PC-9 (cell line): ENCODE results near the gene MAL. TPM values are rescaled to one million over a fixed set of nuclear protein-coding genes. Genes with fewer than 3 reads are reported as not detected.

Experiments used
- BruUV-seq: library from RNA; stranded (reverse); fragments of 400-500 nt; replicated peaks from 2 replicates; lab custom pipeline; 2021; lab: Mats Ljungman, UMichigan
- CTCF ChIA-PET: fragments of 300-600 bp; sonication (Branson Sonifier 250); formaldehyde crosslinking; loops from one replicate; lab custom pipeline; 2022; ENCODE audit warnings: antibody characterized with exemption; lab: Charles Lee
- POLR2A ChIA-PET: fragments of 300-600 bp; sonication (Branson Sonifier 250); formaldehyde crosslinking; loops from one replicate; lab custom pipeline; 2022; ENCODE audit warnings: antibody characterized with exemption; ENCODE audit not compliant: unreplicated experiment; lab: Charles Lee
- DNase-seq, 2 experiments: peaks; one replicate each; pipeline versions ENCODE4 v3.0.0 to v3.0.0-alpha.2; 2015 to 2022; ENCODE audit warnings: mixed read lengths in 1 of 2
- H2AFZ ChIP-seq: fragments of 200-600 bp; sonication (generic); 2 replicates; pipeline ENCODE4 v1.8.1; 2017; ENCODE audit warnings: antibody characterized with exemption
- H3F3A ChIP-seq: fragments of 200-600 bp; sonication (generic); 2 replicates; pipeline ENCODE4 v1.8.1; 2017; ENCODE audit warnings: antibody characterized with exemption, mild to moderate bottlenecking, low read depth; ENCODE audit not compliant: insufficient read depth
- H3K27ac ChIP-seq: fragments of 200-600 bp; sonication (generic); 2 replicates; pipeline ENCODE4 v1.6.1; 2016; ENCODE audit warnings: mixed run types
- H3K27me3 ChIP-seq: fragments of 200-600 bp; sonication (generic); 2 replicates; pipeline ENCODE4 v1.6.1; 2016; ENCODE audit warnings: low read depth, mixed run types; ENCODE audit not compliant: insufficient read depth
- H3K36me3 ChIP-seq: fragments of 200-600 bp; sonication (generic); 2 replicates; pipeline ENCODE4 v1.6.1; 2016; ENCODE audit warnings: low read depth, mixed run types
- H3K4me1 ChIP-seq: fragments of 200-600 bp; sonication (generic); replicated peaks from 2 replicates; pipeline ENCODE4 v1.6.1; 2016; ENCODE audit warnings: mixed run types; ENCODE audit not compliant: insufficient read depth
- H3K4me2 ChIP-seq: fragments of 200-600 bp; sonication (generic); 2 replicates; pipeline ENCODE4 v1.6.1; 2017; ENCODE audit warnings: mixed run types
- H3K4me3 ChIP-seq: fragments of 200-600 bp; sonication (generic); 2 replicates; pipeline ENCODE4 v1.6.1; 2016; ENCODE audit warnings: mixed run types
- H3K79me2 ChIP-seq: fragments of 200-600 bp; sonication (generic); 2 replicates; pipeline ENCODE4 v1.6.1; 2017; ENCODE audit warnings: low read depth, mixed run types
- H3K9me2 ChIP-seq: fragments of 200-600 bp; sonication (generic); 2 replicates; pipeline ENCODE4 v1.8.1; 2017; ENCODE audit warnings: mild to moderate bottlenecking; ENCODE audit not compliant: insufficient read depth
- H3K9me3 ChIP-seq: fragments of 200-600 bp; sonication (generic); 2 replicates; pipeline ENCODE4 v1.8.1; 2016; ENCODE audit warnings: low read depth; ENCODE audit not compliant: insufficient read depth
- H4K20me1 ChIP-seq: fragments of 200-600 bp; sonication (generic); 2 replicates; pipeline ENCODE4 v1.8.1; 2017; ENCODE audit not compliant: insufficient read depth
- CTCF ChIP-seq: fragments of 200-600 bp; sonication (generic); conservative IDR thresholded peaks from 2 replicates; pipeline ENCODE4 v1.6.1; 2017; ENCODE audit warnings: mixed run types, antibody characterized with exemption, mild to moderate bottlenecking, moderate library complexity
- EZH2 ChIP-seq: fragments of 200-600 bp; sonication (generic); IDR thresholded peaks from 2 replicates; pipeline ENCODE4 v1.8.0; 2017; ENCODE audit warnings: antibody characterized with exemption, low read depth
- intact Hi-C: fragments of 100-400 bp; cut with micrococcal nuclease; formaldehyde crosslinking; loops from one replicate; pipeline ENCODE4 v1.10.0; 2022; ENCODE audit not compliant: unreplicated experiment
- total RNA-seq: library from RNA; stranded (reverse); gene quantifications from 2 replicates; pipeline ENCODE4 v1.2.3, GENCODE V29; 2021

MAL gene
- total RNA-seq, 1 experiment from 2014 or later: 146 TPM

GRCh38 chr2:95040426-95040825 is 14.9 kb downstream of the MAL start:
- H3K9me3 ChIP-seq: no peaks in the 10 kb centered on the region
- H2AFZ ChIP-seq: no peak overlapping the region
- H3K27me3 ChIP-seq: no peaks in the 10 kb centered on the region
- ChIA-PET CTCF (no interaction called here), POLR2A (no interaction called here)
- intact Hi-C loops: no loop called here
- no peak for TF ChIP-seq EZH2
- TF ChIP-seq CTCF: no peak
- peaks cover 72% of the 10 kb centered on the region for H3K4me1 ChIP-seq
- peaks cover 17% of the 10 kb centered on the region; the same call in 1 of the 2 replicates for H3K36me3 ChIP-seq
- H3K27ac ChIP-seq: 0 out of 2 replicates have a peak overlapping the region, but pooled peaks have one; percentile 48
- peaks cover 74% of the 10 kb centered on the region for H3K79me2 ChIP-seq
- H3K9me2 ChIP-seq: no peaks in the 10 kb centered on the region
- no TSS peak for BruUV-seq
- no peaks in the 10 kb centered on the region for H4K20me1 ChIP-seq
- no peak for DNase-seq
- H3K4me2 ChIP-seq: no peak overlapping the region
- peaks cover 91% of the 10 kb centered on the region for H3F3A ChIP-seq
- H3K4me3 ChIP-seq: no peak overlapping the region

GRCh38 chr2:95041060-95041823 is 15.7 kb downstream of the MAL start:
- H3K27ac ChIP-seq: peak overlapping the region; percentile 48
- no peak overlapping the region for H3K4me3 ChIP-seq
- no peak overlapping the region for H2AFZ ChIP-seq
- H3F3A ChIP-seq: peaks cover 83% of the 10 kb centered on the region
- peaks cover 67% of the 10 kb centered on the region for H3K79me2 ChIP-seq
- DNase-seq: no peak
- peaks cover 17% of the 10 kb centered on the region; the same call in 1 of the 2 replicates for H3K36me3 ChIP-seq
- no peaks in the 10 kb centered on the region for H3K9me2 ChIP-seq
- peaks cover 64% of the 10 kb centered on the region for H3K4me1 ChIP-seq
- intact Hi-C loops: no loop called here
- POLR2A ChIA-PET: no interaction called here
- H3K27me3 ChIP-seq: no peaks in the 10 kb centered on the region
- no peak for TF ChIP-seq EZH2
- TF ChIP-seq CTCF: no peak
- CTCF ChIA-PET: interaction anchor here (0.7 kb wide), 1 partner anchor 10 kb away, joined by 5 read pairs; no protein-coding TSS in a partner anchor
- no TSS peak for BruUV-seq
- peak overlapping the region; percentile 45; the same call in 1 of the 2 replicates for H3K4me2 ChIP-seq
- H4K20me1 ChIP-seq: no peaks in the 10 kb centered on the region
- no peaks in the 10 kb centered on the region for H3K9me3 ChIP-seq

- H3K79me2 ChIP-seq: peaks cover 64% of the 10 kb centered on the region
- BruUV-seq: no TSS peak
- H3K4me2 ChIP-seq: peak overlapping the region; percentile 45
- H4K20me1 ChIP-seq: no peaks in the 10 kb centered on the region
- H3F3A ChIP-seq: peaks cover 83% of the 10 kb centered on the region
- no peak for DNase-seq
- intact Hi-C loops: loop anchor here (1.0 kb wide), 1 partner anchor 8 kb away; no protein-coding TSS in a partner anchor
- peaks cover 11% of the 10 kb centered on the region; the same call in 1 of the 2 replicates for H3K36me3 ChIP-seq
- CTCF ChIA-PET: interaction anchor here (0.7 kb wide), 1 partner anchor 10 kb away, joined by 5 read pairs; no protein-coding TSS in a partner anchor
- POLR2A ChIA-PET: no interaction called here
- H3K4me3 ChIP-seq: no peak overlapping the region
- H3K27me3 ChIP-seq: no peaks in the 10 kb centered on the region
- H3K4me1 ChIP-seq: peaks cover 57% of the 10 kb centered on the region
- peak overlapping the region; percentile 48 for H3K27ac ChIP-seq
- H3K9me3 ChIP-seq: no peaks in the 10 kb centered on the region
- H2AFZ ChIP-seq: no peak overlapping the region
- no peaks in the 10 kb centered on the region for H3K9me2 ChIP-seq
- TF ChIP-seq CTCF (no peak), EZH2 (no peak)
These were observed 16.4 kb downstream of the MAL start for GRCh38 chr2:95041824-95042442.
